HFF-Myc (cell line): Measurements from ENCODE around the gene DSPP.

Source experiments
- DNase-seq: peaks from one replicate; pipeline ENCODE4 v3.0.0-alpha.2; 2011; ENCODE audit warnings: low read depth; ENCODE audit errors: extremely low read depth
- H3K4me3 ChIP-seq: replicated peaks from 2 replicates; pipeline ENCODE4 v1.5.1; 2011; ENCODE audit warnings: low read depth, mild to moderate bottlenecking, control low read depth, low read length
- CTCF ChIP-seq: IDR thresholded peaks from 2 replicates; pipeline ENCODE4 v1.5.1; 2012; ENCODE audit warnings: mild to moderate bottlenecking, low read depth, low read length, control low read depth; ENCODE audit errors: missing control alignments

DSPP gene

GRCh38 chr4:87644286-87644685 is 36.0 kb downstream of the DSPP start:
- DNase-seq = no peak
- no peak overlapping the region for H3K4me3 ChIP-seq
- no peak for TF ChIP-seq CTCF

GRCh38 chr4:87649980-87650379 is 41.7 kb downstream of the DSPP start, which contains the start of gene DMP1:
Gene DMP1 (plus strand): TSS chr4:87650280. CDS start chr4:87656493, 6,213 bp downstream.
- no peak within 1 kb of the TSS for H3K4me3 ChIP-seq
- TF ChIP-seq CTCF = no peak
- DNase-seq = no peak

GRCh38 chr4:87650938-87651337 is 42.6 kb downstream of the DSPP start:
- no peak overlapping the region for H3K4me3 ChIP-seq
- TF ChIP-seq CTCF = no peak
- no peak for DNase-seq

GRCh38 chr4:87651941-87652340 is 43.6 kb downstream of the DSPP start:
- H3K4me3 ChIP-seq = no peak overlapping the region
- TF ChIP-seq CTCF = no peak
- DNase-seq = no peak

- DNase-seq = no peak
- no peak overlapping the region for H3K4me3 ChIP-seq
- no peak for TF ChIP-seq CTCF
These were observed 46.2 kb downstream of the DSPP start for GRCh38 chr4:87654487-87655044.

GRCh38 chr4:87657525-87657924 is 49.2 kb downstream of the DSPP start:
- TF ChIP-seq CTCF = no peak
- H3K4me3 ChIP-seq = no peak overlapping the region
- peak; percentile 37 for DNase-seq
